GM12873 (cell line): ENCODE results near the gene GRAMD4.

ENCODE experiments used
- CTCF ChIP-seq: IDR thresholded peaks from 2 replicates; pipeline ENCODE4 v1.5.1; 2012; ENCODE audit warnings: low read depth, mild to moderate bottlenecking, moderate library complexity, low read length, control low read depth; ENCODE audit not compliant: insufficient read depth; ENCODE audit errors: missing control alignments

Gene GRAMD4

DNA sequence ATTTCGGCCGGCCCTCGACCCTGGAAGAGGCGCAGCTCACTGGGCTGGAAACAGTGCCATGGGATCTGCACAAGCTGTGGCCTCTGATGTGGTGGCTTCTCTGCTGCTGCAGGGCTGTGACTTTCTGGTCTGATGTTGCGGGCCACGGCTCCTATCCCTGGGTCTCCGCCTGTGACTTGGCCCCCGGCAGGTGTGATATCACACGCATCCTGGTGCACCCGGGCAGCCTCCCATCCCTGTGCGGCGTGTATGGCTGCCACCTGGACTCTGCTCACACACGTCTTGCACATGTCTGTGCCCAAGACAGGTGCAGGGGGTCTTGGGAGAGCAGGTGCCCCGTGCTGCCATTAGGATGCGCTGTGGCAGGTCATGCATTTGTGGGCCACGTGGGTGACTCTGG lies 31.1 kb downstream of the GRAMD4 start:
- TF ChIP-seq CTCF: no peak

GRCh38 chr22:46652081-46652846 lies 32.1 kb downstream of the GRAMD4 start:
- TF ChIP-seq CTCF: no peak

GRCh38 chr22:46652847-46653331 lies 32.7 kb downstream of the GRAMD4 start:
- TF ChIP-seq CTCF: no peak

DNA sequence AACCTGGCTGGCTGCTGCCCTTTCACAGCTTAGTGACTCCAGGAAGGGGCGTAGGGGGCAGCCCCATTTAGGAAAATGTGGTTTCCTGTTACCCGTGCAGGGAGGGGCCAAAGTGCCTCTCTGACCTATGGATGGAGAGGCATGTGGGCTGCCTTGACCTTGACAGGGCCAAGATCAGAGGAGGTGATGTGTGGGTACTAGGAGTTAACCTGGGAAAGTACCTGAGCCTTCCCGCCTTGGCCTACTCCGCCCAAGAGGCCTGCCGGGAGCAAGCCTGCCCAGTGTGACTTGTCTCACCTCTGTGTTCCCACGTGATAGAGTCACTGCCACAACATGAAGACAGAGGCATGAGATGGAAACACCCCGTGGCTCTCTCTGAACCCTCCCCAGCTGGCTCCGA lies 33.4 kb downstream of the GRAMD4 start:
- no peak for TF ChIP-seq CTCF

DNA sequence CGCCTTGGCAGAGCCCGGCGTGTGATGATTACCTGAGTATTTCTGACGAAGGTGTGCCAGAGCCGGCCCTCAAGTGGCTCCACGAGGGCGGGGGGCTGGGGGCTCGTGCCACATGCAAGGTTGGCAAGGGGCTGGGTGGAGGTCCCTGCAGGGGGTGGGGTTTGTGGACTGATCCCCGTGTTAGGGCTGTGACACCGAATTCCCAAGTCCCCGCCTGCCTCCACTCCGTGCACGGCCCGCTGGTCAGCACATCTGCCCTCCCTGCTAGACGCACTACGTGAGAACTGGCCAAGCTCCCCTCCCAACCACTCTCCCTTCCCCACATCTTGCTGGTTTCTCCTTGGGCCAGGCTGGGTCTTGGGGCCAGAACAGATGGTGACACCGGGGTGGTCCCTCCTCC lies 34.2 kb downstream of the GRAMD4 start:
- TF ChIP-seq CTCF: no peak

DNA sequence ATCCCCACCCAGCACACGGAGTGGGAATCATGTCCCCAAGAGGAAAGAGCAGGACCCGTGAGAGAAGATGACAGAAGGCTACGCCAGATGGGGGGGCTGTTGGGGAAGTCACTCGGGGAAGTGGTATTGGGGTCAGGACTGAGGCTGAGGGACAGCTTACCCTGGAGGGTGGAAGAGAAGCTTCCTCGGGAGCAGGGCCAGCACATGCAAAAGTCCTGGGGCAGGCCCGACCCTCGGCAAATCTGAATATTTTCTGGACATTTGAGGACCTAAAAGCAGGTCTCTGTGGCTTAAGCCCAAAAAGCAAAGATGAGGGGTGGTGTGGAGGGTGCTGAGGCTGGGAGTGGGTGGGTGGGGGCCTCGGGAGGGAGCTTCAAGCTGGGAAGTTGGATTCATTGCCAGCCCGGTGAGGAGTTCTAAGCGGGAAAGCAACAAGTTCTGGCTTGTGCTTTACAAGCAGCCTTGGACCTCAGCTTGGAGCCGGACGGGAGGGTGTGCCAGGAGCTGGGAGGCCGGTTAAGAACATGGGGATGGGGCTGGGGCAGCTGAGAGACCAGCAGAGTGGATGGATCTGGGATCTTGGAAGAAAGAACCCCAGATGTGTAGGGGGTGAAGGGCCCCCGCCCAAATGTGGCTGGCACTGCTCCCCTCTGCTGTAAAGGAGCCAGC lies 34.9 kb downstream of the GRAMD4 start:
- no peak for TF ChIP-seq CTCF

DNA sequence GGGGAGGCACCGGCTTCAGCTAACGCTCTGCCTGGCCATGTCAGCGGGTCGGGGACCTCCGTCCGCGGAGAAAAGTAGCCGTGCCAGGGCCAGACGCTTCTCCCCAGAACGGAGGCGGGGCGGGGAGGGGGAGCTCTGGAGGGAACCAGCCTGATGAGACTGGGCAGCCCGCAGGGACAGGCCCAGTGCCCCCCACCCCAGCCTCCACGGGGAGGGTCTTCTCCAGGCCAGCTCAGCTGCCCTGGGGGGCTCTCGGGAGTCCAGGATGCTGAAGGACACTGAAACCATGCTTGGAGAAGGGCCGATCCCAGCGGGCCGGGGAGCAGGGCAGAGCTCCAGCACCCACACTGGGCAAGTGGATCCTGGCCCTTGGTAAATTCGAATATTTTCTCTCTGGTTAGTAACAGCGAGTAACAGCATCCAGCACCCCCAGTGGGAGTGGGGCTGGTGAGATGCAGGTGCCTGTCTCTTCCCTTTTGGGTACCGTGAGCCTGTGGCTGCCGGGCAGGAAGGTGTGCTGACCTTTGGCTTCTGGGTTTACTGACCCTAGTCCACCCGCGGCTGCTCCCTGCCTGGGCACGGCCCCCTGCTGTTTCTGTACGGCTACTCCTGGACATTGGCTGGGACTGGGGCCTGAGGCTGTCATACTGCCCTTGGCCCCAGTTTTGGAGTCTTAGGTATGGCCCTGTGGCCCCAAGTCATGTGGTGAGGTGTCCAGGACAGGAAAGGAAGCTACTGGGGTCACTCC lies 35.8 kb downstream of the GRAMD4 start:
- TF ChIP-seq CTCF: no peak
